ENCODE measurements around the gene PRSS56. TPM values are rescaled to one million over a fixed set of nuclear protein-coding genes. Genes with fewer than 3 reads are reported as not detected.

PRSS56 gene
- polyA plus RNA-seq, 3 donors = not detected

GRCh38 chr2:232481322-232482140 lies 38.7 kb upstream of the PRSS56 start:
- H3K9ac ChIP-seq (ENCODE audit: insufficient read depth, low read length, poor library complexity, severe bottlenecking) = no peak overlapping the region
- H3K9me3 Mint-ChIP-seq = peaks cover 0 to 3% (median 0%) of the 10 kb centered on the region in 7 donors
- intact Hi-C loops (cut with micrococcal nuclease) = no loop called here
- H3K36me3 ChIP-seq (replicated peaks in 1 of 2; ENCODE audit: control insufficient read depth in 1 of 2, insufficient read depth in 2 of 2, low read length in 2 of 2) = no peaks in the 10 kb centered on the region
- no peak overlapping the region for H3K4me2 ChIP-seq (replicated peaks; ENCODE audit: extremely low read depth, low read length, poor library complexity, severe bottlenecking)
- no peaks in the 10 kb centered on the region for H3K79me2 ChIP-seq (ENCODE audit: insufficient read depth, low read length)
- peaks cover 19 to 29% (median 25%) of the 10 kb centered on the region in 3 donors for H3K27me3 Mint-ChIP-seq (ENCODE audit: low read depth in 3 of 3)
- no peak overlapping the region for H3K4me3 Mint-ChIP-seq
- H3K36me3 Mint-ChIP-seq = no peaks in the 10 kb centered on the region
- H3K27ac ChIP-seq (ENCODE audit: low read depth in 1 of 2, low read length in 2 of 2) = no peak overlapping the region
- no peaks in the 10 kb centered on the region for H4K20me1 ChIP-seq (ENCODE audit: insufficient read depth, low read length)
- TF ChIP-seq CTCF (IDR thresholded peaks at IDR 0.05) = no peak
- no peaks in the 10 kb centered on the region for H3K4me1 Mint-ChIP-seq
- H3K4me1 ChIP-seq (ENCODE audit: control insufficient read depth in 1 of 2, insufficient read depth in 2 of 2, low read length in 2 of 2) = no peaks in the 10 kb centered on the region
- WGBS (ENCODE audit: insufficient coverage) = 95% methylated on average over 26 of the region's 29 CpGs
- no peaks in the 10 kb centered on the region for H3K9me3 ChIP-seq (replicated peaks in 1 of 2; ENCODE audit: control insufficient read depth in 1 of 2, insufficient read depth in 1 of 2, low read length in 2 of 2)
- no peak for DNase-seq
- no peak overlapping the region for H3K4me3 ChIP-seq (replicated peaks in 1 of 3; ENCODE audit: low read depth in 2 of 3, low read length in 3 of 3)
- peaks cover 4 to 18% of the 10 kb centered on the region in 2 donors for H3K27me3 ChIP-seq (ENCODE audit: control insufficient read depth in 2 of 2, insufficient read depth in 2 of 2, low read length in 2 of 2)
- no peak overlapping the region for H2AFZ ChIP-seq (ENCODE audit: insufficient read depth, low read depth, low read length, poor library complexity, severe bottlenecking)
- H3K27ac Mint-ChIP-seq = no peak overlapping the region

- H3K36me3 ChIP-seq (replicated peaks in 1 of 2; ENCODE audit: control insufficient read depth in 1 of 2, insufficient read depth in 2 of 2, low read length in 2 of 2) = no peaks in the 10 kb centered on the region
- WGBS (ENCODE audit: insufficient coverage) = 92% methylated on average over 15 of the region's 31 CpGs
- H3K79me2 ChIP-seq (ENCODE audit: insufficient read depth, low read length) = no peaks in the 10 kb centered on the region
- H3K4me2 ChIP-seq (replicated peaks; ENCODE audit: extremely low read depth, low read length, poor library complexity, severe bottlenecking) = no peak overlapping the region
- no peak overlapping the region for H3K27ac ChIP-seq (ENCODE audit: low read depth in 1 of 2, low read length in 2 of 2)
- H3K4me3 Mint-ChIP-seq = no peak overlapping the region
- peaks cover 8 to 25% of the 10 kb centered on the region in 2 donors for H3K27me3 ChIP-seq (ENCODE audit: control insufficient read depth in 2 of 2, insufficient read depth in 2 of 2, low read length in 2 of 2)
- H2AFZ ChIP-seq (ENCODE audit: insufficient read depth, low read depth, low read length, poor library complexity, severe bottlenecking) = no peak overlapping the region
- H3K9me3 ChIP-seq (replicated peaks in 1 of 2; ENCODE audit: control insufficient read depth in 1 of 2, insufficient read depth in 1 of 2, low read length in 2 of 2) = no peaks in the 10 kb centered on the region
- no peak overlapping the region for H3K4me3 ChIP-seq (replicated peaks in 1 of 3; ENCODE audit: low read depth in 2 of 3, low read length in 3 of 3)
- intact Hi-C loops (cut with micrococcal nuclease) = no loop called here
- no peak overlapping the region for H3K9ac ChIP-seq (ENCODE audit: insufficient read depth, low read length, poor library complexity, severe bottlenecking)
- no peaks in the 10 kb centered on the region for H4K20me1 ChIP-seq (ENCODE audit: insufficient read depth, low read length)
- no peak for DNase-seq
- no peaks in the 10 kb centered on the region for H3K36me3 Mint-ChIP-seq
- peaks cover 25 to 37% (median 30%) of the 10 kb centered on the region in 3 donors for H3K27me3 Mint-ChIP-seq (ENCODE audit: low read depth in 3 of 3)
- no peaks in the 10 kb centered on the region for H3K4me1 ChIP-seq (ENCODE audit: control insufficient read depth in 1 of 2, insufficient read depth in 2 of 2, low read length in 2 of 2)
- H3K4me1 Mint-ChIP-seq = no peaks in the 10 kb centered on the region
- H3K9me3 Mint-ChIP-seq = peaks cover 0 to 5% (median 0%) of the 10 kb centered on the region in 7 donors
- no peak overlapping the region for H3K27ac Mint-ChIP-seq
- TF ChIP-seq CTCF (IDR thresholded peaks at IDR 0.05) = no peak
Observed at GRCh38 chr2:232482301-232483238, 37.6 kb upstream of the PRSS56 start.

Measured in CD14-positive monocyte (primary cell).